ENCODE measurements around the gene NANS.
"Not testable (repeated sequence)": the region's sequence is repeated elsewhere in the genome, so short reads cannot be mapped to it uniquely, and the experiment has no call there.

Gene NANS

DNA sequence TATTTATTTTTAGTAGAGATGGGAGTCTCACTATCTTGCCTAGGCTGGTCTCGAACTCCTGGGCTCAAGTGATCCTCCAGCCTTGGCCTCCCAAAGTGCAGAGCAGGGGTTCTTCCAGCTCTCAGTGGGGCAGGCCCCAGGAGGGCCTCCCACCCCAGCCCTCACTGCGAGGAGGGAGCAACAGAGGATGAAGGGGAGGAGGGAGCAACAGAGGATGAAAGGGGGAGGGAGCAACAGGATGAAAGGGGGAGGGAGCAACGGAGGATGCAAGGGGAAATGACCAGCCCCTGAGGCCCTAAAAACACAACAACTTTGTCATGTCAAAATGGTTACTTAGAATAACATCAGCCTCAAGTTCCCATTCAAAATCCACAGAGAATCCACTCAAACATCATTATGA, 52.5 kb downstream of the NANS start:
- Histone ChIP-seq H3K27me3 (ENCODE audit: control insufficient read depth, insufficient read depth, low read length, poor library complexity, severe bottlenecking) (no peaks in the 10 kb centered on the region), H3K4me1 (ENCODE audit: control insufficient read depth, insufficient read depth, low read length) (no peaks in the 10 kb centered on the region), H3K36me3 (ENCODE audit: control insufficient read depth, insufficient read depth, low read length) (no peaks in the 10 kb centered on the region), H3K9me3 (ENCODE audit: control insufficient read depth, low read length) (peaks cover 4% of the 10 kb centered on the region), H3K27ac (ENCODE audit: insufficient read depth, low read depth, low read length, poor library complexity, severe bottlenecking) (no peak overlapping the region), H3K4me3 (ENCODE audit: insufficient read depth, low read depth, low read length) (no peak overlapping the region)
- 62 to 68% methylated on average over 2 to 3 of the region's 3 CpGs for WGBS, 2 experiments

DNA sequence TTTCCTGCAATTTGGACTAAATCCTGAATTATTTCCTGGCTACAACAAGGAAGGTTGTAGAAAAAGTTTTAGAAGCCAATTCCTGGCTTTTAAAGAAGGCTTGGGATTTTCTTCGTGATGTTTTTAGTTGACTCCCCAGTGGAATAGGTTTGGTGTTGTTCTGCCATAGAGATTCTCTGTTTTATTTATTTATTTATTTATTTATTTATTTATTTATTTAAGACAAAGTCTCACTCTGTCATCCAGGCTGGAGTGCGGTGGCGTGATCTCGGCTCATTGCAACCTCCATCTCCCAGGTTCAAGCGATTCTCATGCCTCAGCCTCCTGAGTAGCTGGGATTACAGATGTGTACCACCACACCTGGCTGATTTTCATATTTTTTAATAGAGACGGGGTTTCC, 60.6 kb downstream of the NANS start:
- 92 to 96% methylated on average over 6 of the region's 6 CpGs for WGBS, 2 experiments
- H3K9me3 ChIP-seq (ENCODE audit: control insufficient read depth, low read length); H3K4me3 ChIP-seq (ENCODE audit: insufficient read depth, low read depth, low read length); H3K4me1 ChIP-seq (ENCODE audit: control insufficient read depth, insufficient read depth, low read length); H3K36me3 ChIP-seq (ENCODE audit: control insufficient read depth, insufficient read depth, low read length); H3K27ac ChIP-seq (ENCODE audit: insufficient read depth, low read depth, low read length, poor library complexity, severe bottlenecking): not testable (repeated sequence)
- H3K27me3 ChIP-seq (ENCODE audit: control insufficient read depth, insufficient read depth, low read length, poor library complexity, severe bottlenecking) = peaks cover 14% of the 10 kb centered on the region

DNA sequence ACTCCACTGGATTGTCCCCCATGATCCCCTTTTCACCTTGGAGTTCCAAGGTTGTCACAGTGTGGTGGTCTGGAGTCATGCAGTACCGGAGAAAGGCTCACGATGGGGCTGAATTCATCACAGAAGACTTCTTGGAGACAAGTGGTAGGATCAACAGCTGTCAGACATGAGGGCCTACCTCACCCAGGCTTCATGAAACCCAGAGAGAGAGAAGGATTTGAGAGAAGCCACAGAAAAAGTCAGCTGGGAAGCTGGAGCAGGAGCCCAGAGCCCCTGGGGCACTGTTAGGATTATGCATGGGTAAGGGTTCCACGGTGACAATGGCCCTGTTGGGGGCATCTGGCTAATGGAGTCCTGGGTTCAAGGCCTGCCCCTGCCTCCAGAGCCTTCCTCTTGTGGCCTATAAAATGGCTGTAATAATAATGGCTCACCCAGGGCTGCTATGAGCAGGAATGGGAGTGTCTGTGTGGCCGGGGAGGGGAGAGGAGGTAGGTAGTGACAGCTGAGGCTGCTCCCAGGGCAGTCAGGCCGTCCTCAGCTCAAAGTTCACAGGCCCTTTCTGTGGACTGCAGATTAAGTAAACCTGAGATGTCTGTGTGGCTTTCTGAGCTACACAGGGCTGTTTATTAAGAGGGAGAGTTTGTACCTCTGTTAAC, 61.6 kb downstream of the NANS start:
- no peaks in the 10 kb centered on the region for H3K4me1 ChIP-seq (ENCODE audit: control insufficient read depth, insufficient read depth, low read length)
- H3K27ac ChIP-seq (ENCODE audit: insufficient read depth, low read depth, low read length, poor library complexity, severe bottlenecking) = no peak overlapping the region
- no peaks in the 10 kb centered on the region for H3K36me3 ChIP-seq (ENCODE audit: control insufficient read depth, insufficient read depth, low read length)
- H3K27me3 ChIP-seq (ENCODE audit: control insufficient read depth, insufficient read depth, low read length, poor library complexity, severe bottlenecking) = peaks cover 14% of the 10 kb centered on the region
- no peak overlapping the region for H3K4me3 ChIP-seq (ENCODE audit: insufficient read depth, low read depth, low read length)
- H3K9me3 ChIP-seq (ENCODE audit: control insufficient read depth, low read length) = no peaks in the 10 kb centered on the region
- WGBS, 2 experiments = 61% methylated on average over 5 of the region's 5 CpGs

DNA sequence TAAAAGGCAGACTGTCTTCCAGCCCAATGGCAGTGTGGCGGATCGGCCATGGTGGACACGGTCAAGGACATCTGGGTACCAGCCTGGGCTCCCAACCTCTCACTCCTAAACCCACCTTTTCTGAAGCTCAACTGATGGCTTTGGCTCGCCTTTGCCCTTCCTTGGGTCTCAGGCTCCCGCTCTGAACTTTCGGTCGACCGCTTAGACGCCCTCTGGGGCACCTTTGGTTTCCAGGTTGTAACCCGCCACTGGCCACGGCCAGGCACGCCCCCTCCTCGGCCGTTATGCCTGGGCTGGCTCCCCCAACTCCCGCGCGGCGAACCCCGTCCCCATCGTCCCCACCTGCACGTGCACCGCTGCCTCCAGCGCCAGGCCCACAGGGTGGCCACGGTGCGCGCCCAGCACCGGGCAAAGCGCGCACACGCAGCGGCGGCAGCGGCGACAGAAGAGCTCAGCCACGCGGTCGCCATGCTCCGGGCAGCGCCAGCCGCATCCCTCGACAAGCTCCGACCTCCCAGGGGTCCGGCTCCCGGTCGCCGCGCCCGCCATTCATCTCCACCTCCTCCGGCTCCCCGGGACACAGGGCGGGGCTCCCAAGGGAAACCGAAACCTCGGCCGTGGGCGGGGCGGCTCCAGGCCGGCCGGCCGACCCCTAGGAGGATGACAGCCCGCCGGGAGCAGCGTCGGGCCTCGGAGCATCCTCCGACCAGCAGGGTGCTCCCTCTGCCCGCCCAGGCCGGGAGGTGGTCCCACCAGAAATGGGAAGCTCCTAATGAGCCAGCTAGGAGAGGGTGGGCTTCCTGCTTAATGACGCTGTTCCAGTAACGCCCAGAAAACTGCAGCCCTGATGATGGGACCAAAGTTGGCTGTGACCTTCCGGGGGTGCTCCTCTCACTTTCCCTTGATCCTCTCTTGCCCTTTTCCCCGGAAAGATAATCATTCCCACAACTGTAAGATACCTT, 62.4 kb downstream of the NANS start, which contains the start of gene TRIM14:
TRIM14 (minus strand) TSS at position 583 of the 962 bp plus-strand sequence; CDS start at position 549, 34 bp downstream.
- 6 to 7% methylated on average over 71 of the region's 71 CpGs for WGBS, 2 experiments

DNA sequence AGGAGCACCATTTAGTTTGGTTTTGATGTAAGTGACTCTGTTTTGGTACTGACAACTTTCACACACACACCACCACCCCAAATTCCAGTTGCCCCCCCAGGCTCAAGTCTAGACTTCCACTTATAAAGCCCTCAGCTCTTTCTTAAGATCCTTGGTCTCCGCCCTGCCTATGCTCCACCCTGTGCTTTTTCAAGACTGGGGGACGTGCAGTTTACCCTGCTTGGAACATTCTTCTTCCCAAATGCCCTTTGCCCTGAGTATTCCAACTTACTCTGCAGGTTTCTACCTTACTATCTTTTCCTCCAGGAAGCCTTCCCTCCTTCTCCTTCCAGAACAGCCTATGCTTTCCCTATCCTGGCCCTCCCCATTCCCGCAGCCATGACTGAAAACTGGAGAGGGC, 63.9 kb downstream of the NANS start:
- Histone ChIP-seq H3K4me1 (ENCODE audit: control insufficient read depth, insufficient read depth, low read length) (no peaks in the 10 kb centered on the region), H3K36me3 (ENCODE audit: control insufficient read depth, insufficient read depth, low read length) (no peaks in the 10 kb centered on the region), H3K27me3 (ENCODE audit: control insufficient read depth, insufficient read depth, low read length, poor library complexity, severe bottlenecking) (peaks cover 14% of the 10 kb centered on the region), H3K4me3 (ENCODE audit: insufficient read depth, low read depth, low read length) (no peak overlapping the region), H3K27ac (ENCODE audit: insufficient read depth, low read depth, low read length, poor library complexity, severe bottlenecking) (no peak overlapping the region), H3K9me3 (ENCODE audit: control insufficient read depth, low read length) (no peaks in the 10 kb centered on the region)
- 85 to 95% methylated on average over 3 of the region's 3 CpGs for WGBS, 2 experiments

More for the DNA sequence above, 62.4 kb downstream of the NANS start, which contains the start of gene TRIM14:
- Histone ChIP-seq H3K4me3 (ENCODE audit: insufficient read depth, low read depth, low read length) (peak within 1 kb of the TSS; percentile 39), H3K9me3 (ENCODE audit: control insufficient read depth, low read length) (no peaks in the 10 kb centered on the region), H3K27ac (ENCODE audit: insufficient read depth, low read depth, low read length, poor library complexity, severe bottlenecking) (no peak within 1 kb of the TSS), H3K36me3 (ENCODE audit: control insufficient read depth, insufficient read depth, low read length) (no peaks in the 10 kb centered on the region), H3K4me1 (ENCODE audit: control insufficient read depth, insufficient read depth, low read length) (no peaks in the 10 kb centered on the region), H3K27me3 (ENCODE audit: control insufficient read depth, insufficient read depth, low read length, poor library complexity, severe bottlenecking) (peaks cover 14% of the 10 kb centered on the region)

DNA sequence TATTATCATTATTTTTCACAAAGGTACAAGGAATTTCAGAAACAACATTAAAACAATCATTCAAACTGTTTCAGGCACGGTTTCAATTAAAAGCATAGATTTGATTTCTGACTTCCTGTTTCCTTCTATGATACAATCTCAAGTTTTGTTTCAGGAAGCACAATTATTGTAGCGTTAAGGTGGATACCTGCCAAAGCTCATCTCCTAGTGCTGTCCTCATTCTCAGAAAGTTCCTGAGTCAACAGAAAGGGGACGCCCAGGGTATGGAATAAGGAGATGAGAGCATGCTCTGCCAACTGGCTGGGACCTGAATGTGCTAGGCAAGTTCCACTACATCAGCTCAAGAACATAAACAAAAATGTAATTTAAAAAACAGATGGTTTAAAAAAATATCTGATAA, 64.5 kb downstream of the NANS start:
- no peaks in the 10 kb centered on the region for H3K4me1 ChIP-seq (ENCODE audit: control insufficient read depth, insufficient read depth, low read length)
- H3K36me3 ChIP-seq (ENCODE audit: control insufficient read depth, insufficient read depth, low read length) = no peaks in the 10 kb centered on the region
- 93 to 94% methylated on average over 3 of the region's 3 CpGs for WGBS, 2 experiments
- H3K4me3 ChIP-seq (ENCODE audit: insufficient read depth, low read depth, low read length) = no peak overlapping the region
- H3K27ac ChIP-seq (ENCODE audit: insufficient read depth, low read depth, low read length, poor library complexity, severe bottlenecking) = no peak overlapping the region
- H3K27me3 ChIP-seq (ENCODE audit: control insufficient read depth, insufficient read depth, low read length, poor library complexity, severe bottlenecking) = peaks cover 14% of the 10 kb centered on the region
- no peaks in the 10 kb centered on the region for H3K9me3 ChIP-seq (ENCODE audit: control insufficient read depth, low read length)

DNA sequence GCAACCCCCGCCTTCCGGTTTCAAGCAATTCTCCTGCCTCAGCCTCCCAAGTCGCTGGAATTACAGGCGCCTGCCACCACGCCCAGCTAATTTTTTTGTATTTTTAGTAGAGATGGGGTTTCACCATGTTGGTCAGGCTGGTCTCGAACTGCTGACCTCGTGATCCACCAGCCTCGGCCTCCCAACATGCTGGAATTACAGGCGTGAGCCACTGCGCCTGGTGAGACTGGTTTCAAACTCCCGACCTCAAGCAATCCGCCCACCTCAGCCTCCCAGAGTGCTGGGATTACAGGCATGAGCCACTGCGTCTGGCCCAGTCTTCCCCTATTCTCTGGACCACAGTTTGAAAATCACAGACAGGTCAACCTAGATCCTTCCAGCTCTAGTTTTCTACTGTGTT, 67.6 kb downstream of the NANS start:
- whole genome bisulfite sequencing, 2 experiments = 93 to 95% methylated on average over 13 of the region's 13 CpGs
- not testable (repeated sequence) for H3K4me1 ChIP-seq (ENCODE audit: control insufficient read depth, insufficient read depth, low read length); H3K4me3 ChIP-seq (ENCODE audit: insufficient read depth, low read depth, low read length); H3K36me3 ChIP-seq (ENCODE audit: control insufficient read depth, insufficient read depth, low read length); H3K27me3 ChIP-seq (ENCODE audit: control insufficient read depth, insufficient read depth, low read length, poor library complexity, severe bottlenecking); H3K27ac ChIP-seq (ENCODE audit: insufficient read depth, low read depth, low read length, poor library complexity, severe bottlenecking); H3K9me3 ChIP-seq (ENCODE audit: control insufficient read depth, low read length)

DNA sequence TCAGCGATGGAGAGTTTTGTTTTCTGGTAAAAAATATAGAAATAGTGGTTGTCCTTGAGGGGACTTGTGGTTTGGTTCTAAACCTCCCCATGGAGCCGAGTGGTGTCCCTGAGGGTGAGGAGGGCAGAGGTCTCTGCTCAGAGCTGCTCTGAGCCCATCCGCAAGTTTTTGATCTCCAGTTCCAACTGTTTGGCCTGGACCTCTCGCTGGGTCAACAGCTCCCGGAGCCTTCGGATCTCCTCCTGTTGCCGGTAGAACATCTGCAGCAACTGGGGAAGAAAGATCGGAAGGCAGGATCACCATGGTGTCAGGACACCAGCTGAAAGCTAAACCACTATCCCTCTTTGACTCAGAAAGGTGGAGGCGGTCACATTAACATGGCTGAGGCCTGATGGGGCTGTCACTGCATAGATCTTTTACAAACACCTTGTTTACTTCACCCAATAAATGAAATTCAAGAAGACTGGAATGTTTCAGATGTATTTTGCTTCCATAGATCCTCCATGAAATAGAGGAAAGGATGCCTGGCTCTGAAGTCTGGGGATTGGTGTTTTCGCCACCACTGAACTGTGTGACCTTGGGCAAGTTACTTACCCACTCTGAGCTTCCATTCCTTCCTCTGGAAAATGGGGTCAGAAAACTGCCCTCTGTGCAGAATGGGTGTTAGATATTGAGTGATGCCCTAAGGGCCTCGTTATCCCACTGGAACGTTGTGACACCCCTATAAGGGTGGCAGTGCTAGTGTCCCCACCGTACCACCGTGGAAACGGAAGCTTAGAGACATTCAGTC, 68.3 kb downstream of the NANS start:
- Histone ChIP-seq H3K9me3 (ENCODE audit: control insufficient read depth, low read length) (no peaks in the 10 kb centered on the region), H3K4me3 (ENCODE audit: insufficient read depth, low read depth, low read length) (no peak overlapping the region), H3K36me3 (ENCODE audit: control insufficient read depth, insufficient read depth, low read length) (no peaks in the 10 kb centered on the region), H3K27ac (ENCODE audit: insufficient read depth, low read depth, low read length, poor library complexity, severe bottlenecking) (no peak overlapping the region), H3K4me1 (ENCODE audit: control insufficient read depth, insufficient read depth, low read length) (no peaks in the 10 kb centered on the region), H3K27me3 (ENCODE audit: control insufficient read depth, insufficient read depth, low read length, poor library complexity, severe bottlenecking) (no peaks in the 10 kb centered on the region)
- WGBS, 2 experiments = 92 to 93% methylated on average over 15 of the region's 15 CpGs

DNA sequence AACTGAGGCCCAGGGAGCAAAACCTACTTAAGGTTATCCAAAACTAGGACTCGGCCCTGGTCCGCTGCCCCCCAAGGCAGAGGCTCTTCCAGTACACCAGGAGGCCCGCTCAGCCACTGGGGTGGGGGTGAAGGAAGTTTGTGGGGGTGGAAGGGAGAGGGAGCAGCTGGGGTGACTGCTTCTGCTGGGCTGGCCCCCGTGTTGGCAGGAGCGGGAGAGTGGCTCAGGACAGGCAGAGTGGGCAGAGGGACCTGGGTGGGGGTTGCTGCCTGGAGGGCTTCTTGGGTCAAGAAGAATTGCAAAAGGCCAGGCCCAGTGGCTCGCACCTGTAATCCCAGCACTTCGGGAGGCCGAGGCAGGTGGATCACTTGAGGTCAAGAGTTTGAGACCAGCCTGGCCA, 70.7 kb downstream of the NANS start:
- no peaks in the 10 kb centered on the region for H3K36me3 ChIP-seq (ENCODE audit: control insufficient read depth, insufficient read depth, low read length)
- H3K27me3 ChIP-seq (ENCODE audit: control insufficient read depth, insufficient read depth, low read length, poor library complexity, severe bottlenecking) = no peaks in the 10 kb centered on the region
- H3K27ac ChIP-seq (ENCODE audit: insufficient read depth, low read depth, low read length, poor library complexity, severe bottlenecking) = no peak overlapping the region
- H3K4me3 ChIP-seq (ENCODE audit: insufficient read depth, low read depth, low read length) = no peak overlapping the region
- 96 to 97% methylated on average over 8 of the region's 8 CpGs for WGBS, 2 experiments
- no peaks in the 10 kb centered on the region for H3K4me1 ChIP-seq (ENCODE audit: control insufficient read depth, insufficient read depth, low read length)
- no peaks in the 10 kb centered on the region for H3K9me3 ChIP-seq (ENCODE audit: control insufficient read depth, low read length)

DNA sequence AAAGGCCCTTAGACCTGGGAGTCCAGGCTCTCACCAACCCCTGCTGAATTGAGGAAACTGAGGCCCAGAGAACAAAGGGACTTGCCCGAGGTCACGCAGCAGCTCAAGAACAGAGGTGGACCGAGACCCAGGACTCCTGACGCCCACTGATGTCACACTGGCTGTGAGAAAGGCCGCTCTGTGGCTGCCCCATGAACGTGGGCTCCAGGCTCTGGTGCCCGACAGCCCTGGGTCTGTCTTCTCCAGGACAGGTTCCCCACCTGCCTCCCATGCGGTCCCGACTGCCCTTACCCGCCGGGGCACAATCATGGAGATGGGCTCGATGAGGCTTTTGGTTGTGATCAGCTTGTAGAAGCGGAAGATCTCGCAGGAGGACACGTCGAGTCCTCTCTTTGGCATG, 71.8 kb downstream of the NANS start:
- H3K36me3 ChIP-seq (ENCODE audit: control insufficient read depth, insufficient read depth, low read length) = no peaks in the 10 kb centered on the region
- H3K27ac ChIP-seq (ENCODE audit: insufficient read depth, low read depth, low read length, poor library complexity, severe bottlenecking) = no peak overlapping the region
- no peaks in the 10 kb centered on the region for H3K9me3 ChIP-seq (ENCODE audit: control insufficient read depth, low read length)
- 96% methylated on average over 16 of the region's 16 CpGs for WGBS, 2 experiments
- peaks cover 6% of the 10 kb centered on the region for H3K4me1 ChIP-seq (ENCODE audit: control insufficient read depth, insufficient read depth, low read length)
- no peaks in the 10 kb centered on the region for H3K27me3 ChIP-seq (ENCODE audit: control insufficient read depth, insufficient read depth, low read length, poor library complexity, severe bottlenecking)
- H3K4me3 ChIP-seq (ENCODE audit: insufficient read depth, low read depth, low read length) = no peak overlapping the region

All from ectodermal cell (in vitro differentiated cells).